ACHN (cell line): Measurements from ENCODE around the gene FOXL1.
A peak's percentile ranks its signal among the peaks of the same experiment; 100 is the strongest.

Experiments
- DNase-seq: peaks from one replicate; pipeline ENCODE4 v3.0.0-alpha.2; 2015
- in situ Hi-C: cut with HindIII; loops from 2 replicates; pipeline ENCODE4 v1.10.0; 2017; ENCODE audit warnings: low sequenced_read_pairs, low pct_ligation_motif_present, low pct_unique_long_range_greater_than_20kb

Gene FOXL1

GRCh38 chr16:86565644-86566511 lies 12.5 kb upstream of the FOXL1 start:
- no peak for DNase-seq
- in situ Hi-C loops: no loop called here

- in situ Hi-C loops: no loop called here
- DNase-seq: peak; percentile 94
Measured at GRCh38 chr16:86566601-86566965, 11.8 kb upstream of the FOXL1 start, which contains the start of gene FOXC2. Gene FOXC2, plus strand, starts transcription at chr16:86566829. Its CDS starts 507 bp downstream, at chr16:86567336.

- DNase-seq: peak; percentile 60
- in situ Hi-C loops: no loop called here
Measured at GRCh38 chr16:86566966-86567700, 11.2 kb upstream of the FOXL1 start.

GRCh38 chr16:86567701-86568581 lies 10.4 kb upstream of the FOXL1 start:
- DNase-seq: peak; percentile 37
- in situ Hi-C loops: no loop called here

GRCh38 chr16:86568677-86569623 lies 9.4 kb upstream of the FOXL1 start:
- no peak for DNase-seq
- in situ Hi-C loops: no loop called here

GRCh38 chr16:86569701-86570447 lies 8.5 kb upstream of the FOXL1 start:
- in situ Hi-C loops: no loop called here
- DNase-seq: no peak

DNA sequence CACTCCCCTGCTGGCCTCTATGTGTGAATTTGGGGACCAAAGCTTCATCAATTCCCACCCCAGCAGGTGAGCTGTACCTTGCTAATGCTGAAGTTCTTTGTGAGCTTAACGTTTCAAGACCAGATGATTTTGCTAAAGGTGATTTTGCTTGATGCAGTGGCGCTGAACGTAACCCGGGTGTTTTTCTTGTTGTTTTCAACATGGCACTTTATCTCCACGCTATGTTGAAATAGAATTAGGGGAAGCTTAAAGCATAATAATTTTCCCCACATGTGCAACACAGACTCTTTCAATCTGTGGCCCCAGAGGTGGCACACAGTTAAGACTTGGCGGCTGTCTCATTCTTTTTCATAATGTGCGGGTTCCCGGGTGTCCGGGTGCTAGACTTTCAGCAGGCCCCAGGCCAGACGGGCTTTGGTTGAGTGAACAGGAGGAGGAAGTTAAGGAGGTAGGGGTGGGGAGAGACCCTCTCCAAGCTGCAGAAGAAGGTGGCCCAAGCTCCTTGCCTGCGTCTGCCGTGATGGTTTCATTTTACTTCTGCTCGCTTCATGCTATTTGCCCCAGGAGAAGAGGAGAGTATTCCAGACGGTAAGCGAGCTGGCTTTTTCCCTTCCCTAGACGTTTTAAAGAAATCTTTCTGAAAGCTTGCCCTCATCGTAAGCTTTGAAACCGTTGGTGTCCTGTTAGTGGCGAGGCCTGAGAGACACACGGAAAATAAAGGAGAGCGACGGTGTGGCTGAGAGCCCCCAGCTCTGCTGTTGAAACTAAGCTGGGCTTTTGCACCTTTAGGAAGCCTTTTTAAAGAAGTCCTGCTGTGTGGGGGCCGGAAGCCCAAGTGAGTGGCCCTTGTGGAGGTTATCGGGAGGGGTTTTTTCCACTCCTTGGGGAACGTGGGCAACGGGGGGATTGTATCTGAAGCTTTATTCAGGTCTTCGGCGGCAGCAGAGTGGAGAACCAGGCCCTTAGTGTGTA lies 7.5 kb upstream of the FOXL1 start:
- in situ Hi-C loops: no loop called here
- no peak for DNase-seq

- in situ Hi-C loops: no loop called here
- no peak for DNase-seq
Measured at GRCh38 chr16:86571530-86571915, 6.8 kb upstream of the FOXL1 start.

DNA sequence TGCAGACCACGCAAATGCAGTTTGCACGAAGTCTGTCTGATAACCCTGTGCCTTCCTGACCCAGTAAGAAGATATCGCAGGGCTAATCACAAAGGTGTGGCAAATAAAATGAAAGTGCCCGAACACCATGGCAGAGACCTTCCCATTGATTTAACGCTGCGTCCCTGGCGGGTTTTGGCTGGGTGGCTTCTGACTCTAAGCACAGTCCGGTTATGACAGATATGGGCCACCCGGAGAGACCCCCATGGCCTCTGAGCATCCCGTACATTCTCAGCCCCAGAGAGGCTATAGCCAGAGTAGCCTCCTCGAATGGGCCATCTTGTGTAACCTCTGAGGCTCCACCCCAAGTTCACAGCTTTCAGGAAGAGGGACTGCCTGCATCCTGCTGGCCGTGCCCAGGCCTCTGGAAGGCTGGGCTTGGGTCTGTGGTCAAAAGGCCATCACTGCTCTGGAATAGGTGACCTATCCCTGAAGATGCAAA lies 6.3 kb upstream of the FOXL1 start:
- in situ Hi-C loops: no loop called here

DNA sequence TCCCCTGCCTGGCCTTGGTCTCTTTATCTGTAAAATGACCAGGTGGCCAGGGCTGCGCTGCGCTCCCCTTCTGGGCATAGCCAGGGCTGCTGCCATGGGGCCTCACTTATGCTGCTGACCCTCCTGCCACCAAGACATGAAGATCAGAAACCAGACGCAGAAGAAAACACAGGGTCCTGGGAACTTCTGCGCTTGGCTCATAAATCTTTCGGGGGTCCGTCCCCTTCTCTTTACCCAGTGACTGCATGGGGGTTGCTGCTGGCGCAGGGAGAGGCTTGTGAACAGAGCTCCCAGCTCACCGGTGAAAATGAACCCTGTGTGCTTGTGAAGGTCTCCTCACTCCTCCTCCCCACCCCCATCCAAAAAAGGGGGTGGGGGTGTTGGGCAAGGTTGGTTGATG lies 5.7 kb upstream of the FOXL1 start:
- DNase-seq: no peak
- in situ Hi-C loops: no loop called here

More for the DNA sequence above, 6.3 kb upstream of the FOXL1 start:
- no peak for DNase-seq

GRCh38 chr16:86573215-86573614 lies 5.1 kb upstream of the FOXL1 start:
- no peak for DNase-seq
- in situ Hi-C loops: no loop called here

DNA sequence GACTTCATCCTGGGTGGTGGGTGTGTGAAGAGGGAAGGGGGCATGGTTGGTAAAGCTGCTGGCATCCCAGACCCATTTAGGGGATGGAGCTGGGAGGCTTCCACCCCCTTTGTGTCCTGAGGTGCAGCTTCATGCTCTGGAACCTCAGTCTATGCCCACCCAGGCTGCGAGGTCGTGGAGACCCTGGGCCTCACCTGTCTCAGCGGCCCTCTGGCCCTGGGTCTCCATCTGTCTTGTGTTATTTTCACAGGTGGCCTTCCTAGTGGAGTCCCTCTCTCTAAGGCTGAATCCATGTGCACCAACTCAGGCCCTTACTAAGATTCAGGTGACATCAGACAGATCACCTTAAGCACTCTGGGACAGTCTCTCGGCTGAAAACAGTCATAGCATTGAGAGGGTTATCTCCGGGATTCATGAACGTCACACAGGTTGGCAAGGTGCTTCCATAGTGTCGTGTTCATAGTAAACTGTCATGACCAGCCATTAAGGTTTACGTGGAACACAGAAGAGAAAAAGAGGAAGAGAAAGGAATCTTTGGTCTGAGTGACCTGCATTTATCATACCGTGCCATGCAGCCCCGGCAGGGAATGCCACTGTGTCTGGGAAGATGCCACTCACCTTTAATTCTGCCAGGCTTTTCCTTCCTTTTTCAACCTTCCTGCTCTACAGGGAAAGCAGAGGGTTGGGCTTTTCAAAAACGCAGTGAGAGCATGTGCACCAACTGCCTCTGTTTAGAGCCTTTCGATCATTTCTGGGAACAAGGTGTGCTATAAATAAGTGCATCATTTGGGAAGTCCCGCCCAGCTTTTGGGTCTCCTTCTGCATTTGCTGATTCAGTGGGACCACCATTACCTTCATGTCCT lies 4.5 kb upstream of the FOXL1 start:
- in situ Hi-C loops: no loop called here
- no peak for DNase-seq

- DNase-seq: no peak
Measured at GRCh38 chr16:86574646-86575045, 3.7 kb upstream of the FOXL1 start.

DNA sequence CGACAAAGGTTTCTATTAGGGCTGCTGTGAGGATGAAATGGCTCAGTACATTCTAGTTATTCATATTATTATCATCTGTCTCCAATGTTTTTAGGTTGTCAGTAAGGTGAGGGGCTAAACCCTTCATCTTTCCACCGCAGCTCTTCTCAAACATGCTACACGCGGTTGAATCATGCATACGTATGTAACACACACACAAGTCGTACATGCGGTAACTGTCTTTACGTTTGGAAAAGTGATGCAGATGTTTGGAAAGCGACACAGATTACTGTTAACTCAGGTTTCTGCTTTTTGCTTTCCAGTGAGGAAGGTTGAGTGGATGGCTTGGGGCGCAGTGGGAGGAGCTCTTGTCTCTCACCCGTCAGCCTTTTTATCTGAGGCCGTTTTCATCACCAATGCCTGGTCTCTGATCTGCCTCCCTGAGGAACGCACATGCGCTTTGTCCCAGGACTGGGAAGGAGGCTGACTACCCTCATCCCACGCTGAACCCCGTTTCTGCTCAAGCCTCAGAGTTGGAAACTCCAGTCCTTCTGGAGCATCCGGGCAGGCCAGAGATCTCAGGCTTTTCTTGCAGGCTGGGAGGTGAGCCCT lies 3.2 kb upstream of the FOXL1 start:
- DNase-seq: no peak
- in situ Hi-C loops: no loop called here

More at GRCh38 chr16:86574646-86575045, 3.7 kb upstream of the FOXL1 start:
- in situ Hi-C loops: no loop called here
